MM.1S (cell line): ENCODE results near the gene TMEM45B.

ENCODE experiments used
- CTCF ChIP-seq: fragments of 300-600 bp; sonication (generic); IDR thresholded peaks from 2 replicates; pipeline ENCODE4 v1.5.1; 2016; ENCODE audit warnings: antibody characterized with exemption, low read length, mixed read lengths
- EZH2 ChIP-seq: fragments of 300-600 bp; sonication (generic); optimal IDR thresholded peaks from 2 replicates; pipeline ENCODE3; 2017; ENCODE audit warnings: low read depth, mild to moderate bottlenecking, antibody characterized with exemption, low read length, mixed read lengths

- no peak for TF ChIP-seq CTCF
- no peak for TF ChIP-seq EZH2
Measured at GRCh38 chr11:129865701-129866100, 50.1 kb downstream of the TMEM45B start.
